A549 (cell line): ENCODE results near the gene HOXA7. TPM values are rescaled to one million over a fixed set of nuclear protein-coding genes. Genes with fewer than 3 reads are reported as not detected.

Source experiments
- ATAC-seq, 2 experiments: fragments of 200-7000 bp in 1 of 2; fragments of >200 bp in 1 of 2; cut with Nextera tagmentation in 1 of 2; cut with Tn5 transposase in 1 of 2; 3 replicates each; pipeline versions ENCODE4 v1.8.0 to v1.9.1; 2018 to 2020; ENCODE audit warnings: mild to moderate bottlenecking in 1 of 2, moderate library complexity in 1 of 2
- CTCF ChIA-PET: fragments of 300-600 bp; sonication (Branson Sonifier 250); formaldehyde crosslinking; extraction: SDS; loops from one replicate; lab custom pipeline; 2021; ENCODE audit warnings: antibody characterized with exemption, inconsistent platforms; lab: Yijun Ruan, JAX
- POLR2A ChIA-PET: fragments of 350-600 bp; formaldehyde crosslinking; extraction: SDS; loops from one replicate; lab custom pipeline; 2021; ENCODE audit warnings: antibody characterized with exemption, inconsistent platforms; lab: Yijun Ruan, JAX
- DNase-seq, 2 experiments: peaks; one replicate each; pipeline versions ENCODE4 v3.0.0 to v3.0.0-alpha.2; 2011 to 2016; ENCODE audit warnings: low read depth in 1 of 2, low spot score in 1 of 2
- FAIRE-seq: peaks from 2 replicates; lab custom pipeline; 2011; peaks lifted over from hg19 to GRCh38; lab: Jason Lieb, UNC
- H3K27ac ChIP-seq, 2 experiments: fragments of >200 bp; sonication (Bioruptor Twin); formaldehyde crosslinking; 3 replicates each; pipeline ENCODE4 v1.5.1; 2016 to 2017
- H3K4me1 ChIP-seq: fragments of >200 bp; sonication (Bioruptor Twin); formaldehyde crosslinking; 3 replicates; pipeline ENCODE4 v1.6.1; 2016
- H3K4me2 ChIP-seq: fragments of >200 bp; sonication (Bioruptor Twin); formaldehyde crosslinking; 3 replicates; pipeline ENCODE4 v1.6.1; 2016
- H3K4me3 ChIP-seq: fragments of >200 bp; sonication (Bioruptor Twin); formaldehyde crosslinking; 3 replicates; pipeline ENCODE4 v1.5.1; 2016
- H3K9me3 ChIP-seq: fragments of >200 bp; sonication (Bioruptor Twin); formaldehyde crosslinking; 3 replicates; pipeline ENCODE4 v1.6.1; 2016
- CBX8 ChIP-seq: fragments of 200-600 bp; sonication (generic); IDR thresholded peaks from 2 replicates; pipeline ENCODE4 v1.6.1; 2016
- CHD4 ChIP-seq: fragments of 200-600 bp; sonication (generic); IDR thresholded peaks from 2 replicates; pipeline ENCODE4 v1.6.1; 2016; ENCODE audit warnings: antibody characterized with exemption, mild to moderate bottlenecking, borderline replicate concordance
- CTCF ChIP-seq: fragments of >200 bp; sonication (Bioruptor Twin); formaldehyde crosslinking; IDR thresholded peaks from 3 replicates; pipeline ENCODE4 v1.5.1; 2016
- EP300 ChIP-seq, 2 experiments: fragments of >200 bp; sonication (Bioruptor Twin); formaldehyde crosslinking; IDR thresholded peaks; 2 replicates in 1 of 2; 3 replicates in 1 of 2; pipeline ENCODE4 v1.6.1; 2016 to 2017
- ESRRA ChIP-seq: fragments of 150-350 bp; IDR thresholded peaks from 2 replicates; pipeline ENCODE4 v1.6.1; 2014; ENCODE audit warnings: mild to moderate bottlenecking, low read length, borderline replicate concordance
- HES2 ChIP-seq: fragments of >200 bp; sonication (Bioruptor Twin); formaldehyde crosslinking; IDR thresholded peaks from 2 replicates; pipeline ENCODE4 v1.6.1; 2016
- JUNB ChIP-seq: fragments of >200 bp; sonication (Bioruptor Twin); formaldehyde crosslinking; IDR thresholded peaks from 2 replicates; pipeline ENCODE4 v1.6.1; 2016
- KDM1A ChIP-seq: fragments of 200-600 bp; sonication (generic); IDR thresholded peaks from 2 replicates; pipeline ENCODE4 v1.6.1; 2016; ENCODE audit warnings: low read depth, mild to moderate bottlenecking
- MAX ChIP-seq: IDR thresholded peaks from 2 replicates; pipeline ENCODE4 v1.6.1; 2012
- MAZ ChIP-seq: fragments of 150-350 bp; IDR thresholded peaks from 2 replicates; pipeline ENCODE4 v1.6.1; 2014; ENCODE audit warnings: antibody characterized with exemption, low read depth, low read length, borderline replicate concordance
- MYC ChIP-seq: IDR thresholded peaks from 2 replicates; pipeline ENCODE4 v1.6.1; 2012; ENCODE audit warnings: mild to moderate bottlenecking, inconsistent platforms, low read length, improper control_type of control experiment, borderline replicate concordance
- PBX3 ChIP-seq: IDR thresholded peaks from 2 replicates; pipeline ENCODE4 v1.6.1; 2012
- PHF8 ChIP-seq: fragments of 200-600 bp; sonication (generic); IDR thresholded peaks from 2 replicates; pipeline ENCODE4 v1.6.1; 2016; ENCODE audit warnings: low read depth, mild to moderate bottlenecking, antibody characterized with exemption, moderate library complexity, borderline replicate concordance
- RAD21 ChIP-seq, 2 experiments: fragments of >200 bp in 1 of 2; sonication (Bioruptor Twin) in 1 of 2; formaldehyde crosslinking in 1 of 2; IDR thresholded peaks in 1 of 2; conservative IDR thresholded peaks in 1 of 2; 2 replicates in 1 of 2; 3 replicates in 1 of 2; pipeline ENCODE4 v1.6.1; 2012 to 2018; ENCODE audit warnings: inconsistent platforms in 1 of 2
- whole genome bisulfite sequencing: methylation state at CpG from one replicate; pipeline ENCODE4 v1.1.6; 2017; ENCODE audit errors: missing lambda C conversion rate; 5-methylcytosine and 5-hydroxymethylcytosine counted together
- polyA plus RNA-seq, 4 experiments: library from polyadenylated mRNA; depleted of rRNA in 3 of 4; stranded (reverse); fragments of >200 nt; fragmentation: RNase III in 1 of 4; extraction: RNeasy Plus Mini Kit Qiagen cat#74134 plus additional on column Dnase treatment in 1 of 4; gene quantifications; 2 replicates in 3 of 4; 3 replicates in 1 of 4; pipeline ENCODE4 v1.2.3, GENCODE V29; 2011 to 2017

HOXA7 gene
- polyA plus RNA-seq, 2 of the 4 experiments (the other 2 are of a cell fraction), result 4.1 to 4.8 TPM

- no peak for TF ChIP-seq HES2
- no peak for TF ChIP-seq CHD4
- TF ChIP-seq, all 56 proteins: peak for 9
Measured at GRCh38 chr7:27112955-27113949, 43.2 kb downstream of the HOXA7 start (continued).

GRCh38 chr7:27112361-27112760 is 44.1 kb downstream of the HOXA7 start:
- no peak for ATAC-seq
- ChIA-PET POLR2A (interaction anchor here (1.2 to 5.1 kb wide), 3 partner anchors 10 to 249 kb away, joined by 3 to 34 read pairs (median 20); partner anchors contain the start of genes HOXA1 and SKAP2), CTCF (interaction anchor here (1.0 kb wide), 1 partner anchor 18 kb away, joined by 3 read pairs; the partner anchor contains the start of gene HOXA4)
- DNase-seq, result no peak
- no peak for TF ChIP-seq CHD4
- Histone ChIP-seq H3K4me3 (peak overlapping the region; percentile 72), H3K4me2 (peak overlapping the region; percentile 88), H3K4me1 (peaks cover 40% of the 10 kb centered on the region), H3K27ac (peak overlapping the region; percentile 92 to 98), H3K9me3 (no peaks in the 10 kb centered on the region)
- WGBS, result 6% methylated on average over 4 of the region's 4 CpGs
- FAIRE-seq, result peak; percentile 77

- no peaks in the 10 kb centered on the region for H3K9me3 ChIP-seq
- H3K4me3 ChIP-seq, result peak overlapping the region; percentile 72
- ATAC-seq (no peak), FAIRE-seq (no peak), DNase-seq (no peak)
- CTCF ChIA-PET, result interaction anchor here (1.0 to 1.7 kb wide), 3 partner anchors 19 to 430 kb away, joined by 3 to 6 read pairs (median 4); partner anchors contain the start of genes HOXA4 and HOXA5
- H3K4me1 ChIP-seq, result peaks cover 34% of the 10 kb centered on the region
- H3K4me2 ChIP-seq, result peak overlapping the region; percentile 88
- POLR2A ChIA-PET, result interaction anchor here (1.8 to 5.1 kb wide), 2 partner anchors 15 to 248 kb away, joined by 10 to 34 read pairs; partner anchors contain the start of genes HOXA1 and SKAP2
- 8% methylated on average over 4 of the region's 4 CpGs for WGBS
- TF ChIP-seq MAX, result no peak
- no peak for TF ChIP-seq ESRRA
- no peak for TF ChIP-seq PBX3
- TF ChIP-seq RAD21 (conservative IDR thresholded peaks at IDR 0.05 in 1 of 2, IDR thresholded peaks at IDR 0.05 in 1 of 2), result no peak
- TF ChIP-seq CTCF, result no peak
- no peak for TF ChIP-seq KDM1A
- TF ChIP-seq EP300 (IDR thresholded peaks at IDR 0.05), result no peak
- TF ChIP-seq CHD4, result no peak
- TF ChIP-seq PHF8, result no peak
- TF ChIP-seq MYC, result no peak
- no peak for TF ChIP-seq MAZ
- no peak for TF ChIP-seq JUNB
- no peak for TF ChIP-seq CBX8
- peak overlapping the region; percentile 92 to 98 for H3K27ac ChIP-seq
Measured at GRCh38 chr7:27111751-27112277, 44.7 kb downstream of the HOXA7 start.
